Heart left ventricle (tissue), 16 donors: ENCODE data around the gene LPIN3. TPM values are rescaled to one million over a fixed set of nuclear protein-coding genes. Genes with fewer than 3 reads are reported as not detected.
A peak's percentile ranks its signal among the peaks of the same experiment; 100 is the strongest.

Experiments
- ATAC-seq, 4 donors: fragments of 200-7000 bp; cut with Tn5 transposase; one replicate each; pipeline ENCODE4 v1.9.1; 2020 to 2022; ENCODE audit warnings: moderate library complexity in 4 of 4, mild to moderate bottlenecking in 3 of 4, moderate number of reproducible peaks in 1 of 4
- DNase-seq, 5 donors: peaks; one replicate each; pipeline ENCODE4 v3.0.0-alpha.2; 2020
- H3K27ac ChIP-seq, 12 donors: fragments of 200-600 bp; sonication (generic) in 4 of 12; one replicate each; pipeline versions ENCODE4 v1.5.0 to v1.8.0; 2016 to 2022; ENCODE audit warnings: mild to moderate bottlenecking in 2 of 12
- H3K27me3 ChIP-seq, 9 donors: fragments of 200-600 bp; sonication (generic) in 2 of 9; one replicate each; pipeline versions ENCODE4 v1.5.1 to v1.8.0; 2016 to 2022; ENCODE audit warnings: mild to moderate bottlenecking in 3 of 9
- H3K36me3 ChIP-seq, 9 donors: fragments of 200-600 bp; sonication (generic) in 2 of 9; one replicate each; pipeline versions ENCODE4 v1.5.0 to v1.8.0; 2018 to 2022; ENCODE audit warnings: mild to moderate bottlenecking in 2 of 9
- H3K4me1 ChIP-seq, 12 donors: fragments of 200-600 bp; sonication (generic) in 4 of 12; one replicate each; pipeline versions ENCODE4 v1.5.0 to v1.8.0; 2016 to 2022; ENCODE audit warnings: mild to moderate bottlenecking in 3 of 12
- H3K4me3 ChIP-seq, 12 donors: fragments of 200-600 bp; sonication (generic) in 4 of 12; one replicate each; pipeline versions ENCODE4 v1.5.0 to v1.8.0; 2017 to 2022; ENCODE audit warnings: mild to moderate bottlenecking in 9 of 12, moderate library complexity in 4 of 12
- H3K9me3 ChIP-seq, 12 donors: fragments of 200-600 bp; sonication (generic) in 4 of 12; one replicate each; pipeline versions ENCODE4 v1.5.0 to v1.8.0; 2016 to 2022; ENCODE audit warnings: mild to moderate bottlenecking in 1 of 12
- POLR2A ChIP-seq, 2 donors: fragments of 450-650 bp; IDR thresholded peaks; one replicate each; pipeline ENCODE4 v1.6.1; 2017; ENCODE audit warnings: antibody characterized with exemption in 2 of 2, mild to moderate bottlenecking in 2 of 2, moderate library complexity in 2 of 2
- WGBS, 4 donors: extraction: QIAGEN DNeasy Blood & Tissue Kit in 2 of 4; methylation state at CpG; one replicate each; pipeline versions ENCODE4 v1.1.5 to v1.1.7; 2013 to 2018; 5-methylcytosine and 5-hydroxymethylcytosine counted together
- intact Hi-C, 10 donors: fragments of 100-400 bp; cut with DNase I; formaldehyde crosslinking; loops; one replicate each; pipeline versions ENCODE4 v1.11.1 to v1.14.2; 2022
- polyA plus RNA-seq, 2 donors: library from polyadenylated mRNA; stranded (reverse); fragments of 200-250 nt; gene quantifications; one replicate each; pipeline ENCODE4 v1.2.3, GENCODE V29; 2013
- total RNA-seq, 9 donors: library from RNA; depleted of rRNA in 2 of 9; stranded (reverse); fragments of >200 nt in 2 of 9; fragmentation: NEBNext Ultra II Directional in 3 of 9; extraction: Animal tissue kit (Norgen Biotek cat#: 25700) in 3 of 9; gene quantifications; one replicate each; pipeline versions ENCODE4 v1.1.0 to v1.2.4, GENCODE V29; 2016 to 2023
- TF ChIP-seq, protein P1 (sequence below), 12 donors: fragments of 200-600 bp; sonication (generic) in 4 of 12; IDR thresholded peaks; one replicate each; pipeline versions ENCODE4 v1.5.0 to v1.8.0; 2018 to 2022; ENCODE audit warnings: antibody characterized with exemption in 12 of 12, mild to moderate bottlenecking in 5 of 12
- donor health status: ischemic (EF 13 %, LVEDD 7.1; RV severe dilation, severe dysfunction).
- donor health status: healthy with polysubstance abuse.
- donor health status: DM: no; HTN: yes; CAD: no.
- donor health status: DM: no; HTN: no; CAD: no.
- donor health status: ischemic (EF 25% LVEDD 6.9; RV normal size, moderate dysfunction).
- donor health status: ischemic (EF 25% LVEDD 5.7; RV mildly dilated, moderate dysfunction).
- donor health status: healthy.
- donor health status: DM: yes; HTN: yes; CAD: no.
- donor health status: ischemic (EF 35%, LVEDD 5.7; RV mildly dilated, moderate dysfunction).
- donor health status: nonischemic (EF 11% LVEDD 7.7; RV severe dilation, severe dysfunction).
- donor health status: DM: yes; HTN: yes; CAD: no.
- donor health status: PGD.
- donor health status: ischemic (EF 29% LVEDD 5.4; RV normal size, mild dysfunction).
- donor health status: nonischemic (EF 23%, LVEDD 6.1; RV moderate dilation, normal function).

The LPIN3 gene
- total and polyA plus RNA-seq, 11 donors = 12.8 to 24.1 (median 19.0) TPM

- ATAC-seq (no peak), DNase-seq (peak in 1 of 5 donors; percentile 28)
- Histone ChIP-seq H3K27ac (no peak overlapping the region), H3K4me3 (no peak overlapping the region), H3K4me1 (peaks cover 0 to 6% (median 0%) of the 10 kb centered on the region in 12 donors), H3K9me3 (no peaks in the 10 kb centered on the region), H3K36me3 (peaks cover 0 to 68% (median 47%) of the 10 kb centered on the region in 9 donors), H3K27me3 (no peaks in the 10 kb centered on the region)
- no peak for TF ChIP-seq POLR2A (IDR thresholded peaks at IDR 0.05)
- TF ChIP-seq, protein P1, sequence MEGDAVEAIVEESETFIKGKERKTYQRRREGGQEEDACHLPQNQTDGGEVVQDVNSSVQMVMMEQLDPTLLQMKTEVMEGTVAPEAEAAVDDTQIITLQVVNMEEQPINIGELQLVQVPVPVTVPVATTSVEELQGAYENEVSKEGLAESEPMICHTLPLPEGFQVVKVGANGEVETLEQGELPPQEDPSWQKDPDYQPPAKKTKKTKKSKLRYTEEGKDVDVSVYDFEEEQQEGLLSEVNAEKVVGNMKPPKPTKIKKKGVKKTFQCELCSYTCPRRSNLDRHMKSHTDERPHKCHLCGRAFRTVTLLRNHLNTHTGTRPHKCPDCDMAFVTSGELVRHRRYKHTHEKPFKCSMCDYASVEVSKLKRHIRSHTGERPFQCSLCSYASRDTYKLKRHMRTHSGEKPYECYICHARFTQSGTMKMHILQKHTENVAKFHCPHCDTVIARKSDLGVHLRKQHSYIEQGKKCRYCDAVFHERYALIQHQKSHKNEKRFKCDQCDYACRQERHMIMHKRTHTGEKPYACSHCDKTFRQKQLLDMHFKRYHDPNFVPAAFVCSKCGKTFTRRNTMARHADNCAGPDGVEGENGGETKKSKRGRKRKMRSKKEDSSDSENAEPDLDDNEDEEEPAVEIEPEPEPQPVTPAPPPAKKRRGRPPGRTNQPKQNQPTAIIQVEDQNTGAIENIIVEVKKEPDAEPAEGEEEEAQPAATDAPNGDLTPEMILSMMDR (IDR thresholded peaks at IDR 0.05) = no peak
- intact Hi-C loops = loop anchor here in 2 of 10 donors (10.0 kb wide), 1 partner anchor 346 kb away; no protein-coding TSS in a partner anchor
- 93 to 99% (median 94%) methylated on average over 5 to 13 of the region's 13 CpGs for WGBS, 4 donors
These were observed 8.0 kb downstream of the LPIN3 start for GRCh38 chr20:41348430-41349172.

GRCh38 chr20:41349266-41349665 lies 8.6 kb downstream of the LPIN3 start:
- Histone ChIP-seq H3K4me3 (no peak overlapping the region), H3K27ac (no peak overlapping the region), H3K4me1 (peaks cover 0 to 3% (median 0%) of the 10 kb centered on the region in 12 donors), H3K27me3 (no peaks in the 10 kb centered on the region), H3K36me3 (peaks cover 0 to 72% (median 47%) of the 10 kb centered on the region in 9 donors), H3K9me3 (no peaks in the 10 kb centered on the region)
- TF ChIP-seq, protein P1 (IDR thresholded peaks at IDR 0.05) = no peak
- no peak for TF ChIP-seq POLR2A (IDR thresholded peaks at IDR 0.05)
- 94 to 97% (median 95%) methylated on average over 2 of the region's 2 CpGs for WGBS, 4 donors
- ATAC-seq (no peak), DNase-seq (no peak)
- intact Hi-C loops = loop anchor here in 2 of 10 donors (10.0 kb wide), 1 partner anchor 346 kb away; no protein-coding TSS in a partner anchor

GRCh38 chr20:41349943-41350342 lies 9.3 kb downstream of the LPIN3 start:
- Histone ChIP-seq H3K4me3 (no peak overlapping the region), H3K27ac (no peak overlapping the region), H3K27me3 (no peaks in the 10 kb centered on the region), H3K9me3 (no peaks in the 10 kb centered on the region), H3K4me1 (no peaks in the 10 kb centered on the region), H3K36me3 (peaks cover 0 to 76% (median 47%) of the 10 kb centered on the region in 9 donors)
- DNase-seq (peak in 1 of 5 donors; percentile 18), ATAC-seq (no peak)
- 90 to 94% (median 91%) methylated on average over 6 to 7 of the region's 7 CpGs for WGBS, 4 donors
- intact Hi-C loops = loop anchor here in 2 of 10 donors (10.0 kb wide), 1 partner anchor 345 kb away; no protein-coding TSS in a partner anchor
- TF ChIP-seq, protein P1 (IDR thresholded peaks at IDR 0.05) = no peak
- TF ChIP-seq POLR2A (IDR thresholded peaks at IDR 0.05) = no peak

DNA sequence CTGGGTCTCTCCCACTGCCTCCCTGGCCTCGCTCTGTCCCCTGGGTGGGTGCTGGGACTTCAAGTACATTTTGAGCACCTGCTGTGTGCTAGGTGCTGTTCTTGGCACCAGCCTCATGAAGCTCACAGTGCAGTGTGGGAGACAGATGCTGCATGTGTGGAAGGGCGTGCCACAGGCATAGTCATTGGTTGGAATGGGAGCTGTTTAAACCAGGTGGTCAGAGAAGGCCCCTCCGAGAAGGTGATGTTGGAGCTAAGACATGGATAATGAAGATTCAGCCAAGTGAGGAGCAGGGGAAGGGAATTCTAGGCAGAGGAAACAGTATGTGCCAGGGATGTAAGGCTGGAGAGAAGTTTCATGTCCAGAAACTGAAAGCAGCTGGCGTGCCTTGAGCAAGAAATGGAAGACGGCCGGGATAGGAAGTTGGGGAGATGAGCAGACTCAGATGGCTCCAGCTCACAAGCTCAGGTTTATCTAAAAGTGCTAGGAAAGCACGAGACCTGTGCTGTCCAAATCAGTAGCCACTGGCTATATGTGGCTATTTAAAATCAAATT lies 9.9 kb downstream of the LPIN3 start:
- intact Hi-C loops = no loop called here
- ATAC-seq = no peak
- TF ChIP-seq, protein P1 (IDR thresholded peaks at IDR 0.05) = no peak
- no peak for TF ChIP-seq POLR2A (IDR thresholded peaks at IDR 0.05)
- 86 to 92% (median 89%) methylated on average over 6 to 7 of the region's 7 CpGs for WGBS, 4 donors
- DNase-seq = peak in 1 of 5 donors; percentile 7
- Histone ChIP-seq H3K27me3 (no peaks in the 10 kb centered on the region), H3K9me3 (no peaks in the 10 kb centered on the region), H3K36me3 (peaks cover 0 to 79% (median 47%) of the 10 kb centered on the region in 9 donors), H3K27ac (no peak overlapping the region), H3K4me1 (no peaks in the 10 kb centered on the region), H3K4me3 (no peak overlapping the region)
